Caco-2 (cell line): ENCODE results near the gene TBL1X. TPM values are rescaled to one million over a fixed set of nuclear protein-coding genes. Genes with fewer than 3 reads are reported as not detected.

Experiments
- BruUV-seq: library from RNA; stranded (reverse); fragments of 400-500 nt; replicated peaks from 2 replicates; lab custom pipeline; 2021; lab: Mats Ljungman, UMichigan
- CTCF ChIA-PET: fragments of 300-600 bp; sonication (Branson Sonifier 250); formaldehyde crosslinking; loops from one replicate; lab custom pipeline; 2022; ENCODE audit warnings: antibody characterized with exemption; lab: Charles Lee
- POLR2A ChIA-PET: fragments of 300-600 bp; sonication (Branson Sonifier 250); formaldehyde crosslinking; loops from one replicate; lab custom pipeline; 2022; ENCODE audit warnings: antibody characterized with exemption; lab: Charles Lee
- DNase-seq, 2 experiments: peaks; one replicate each; pipeline versions ENCODE4 v3.0.0 to v3.0.0-alpha.2; 2020 to 2022
- H3K27me3 ChIP-seq: replicated peaks from 2 replicates; pipeline ENCODE4 v1.6.0; 2011; ENCODE audit warnings: low read length; ENCODE audit not compliant: control insufficient read depth, insufficient read depth
- H3K36me3 ChIP-seq: 2 replicates; pipeline ENCODE4 v1.5.1; 2011; ENCODE audit warnings: low read length; ENCODE audit not compliant: control insufficient read depth, insufficient read depth
- H3K4me1 ChIP-seq: fragments of 250-450 bp; sonication (Bioruptor Pico); 2 replicates; pipeline ENCODE4 v1.5.1; 2020; ENCODE audit warnings: mild to moderate bottlenecking
- H3K4me3 ChIP-seq: 2 replicates; pipeline ENCODE4 v1.5.1; 2011; ENCODE audit warnings: low read depth, mild to moderate bottlenecking, control low read depth, low read length
- H3K9me3 ChIP-seq: fragments of 250-450 bp; sonication (Bioruptor Pico); 2 replicates; pipeline ENCODE4 v1.5.1; 2020; ENCODE audit warnings: mild to moderate bottlenecking, moderate library complexity
- H3K27ac Mint-ChIP-seq: one replicate; pipeline ENCODE4 v1.8.0; 2022; ENCODE audit warnings: mixed read lengths; ENCODE audit not compliant: unreplicated experiment
- H3K27me3 Mint-ChIP-seq: one replicate; pipeline ENCODE4 v1.8.0; 2022; ENCODE audit warnings: mixed read lengths; ENCODE audit not compliant: insufficient read depth, unreplicated experiment
- H3K36me3 Mint-ChIP-seq: one replicate; pipeline ENCODE4 v1.8.0; 2022; ENCODE audit warnings: mild to moderate bottlenecking, mixed read lengths; ENCODE audit not compliant: insufficient read depth, unreplicated experiment
- H3K4me1 Mint-ChIP-seq: one replicate; pipeline ENCODE4 v1.8.0; 2022; ENCODE audit warnings: low read depth, mixed read lengths; ENCODE audit not compliant: unreplicated experiment
- H3K4me3 Mint-ChIP-seq: one replicate; pipeline ENCODE4 v1.8.0; 2022; ENCODE audit warnings: mild to moderate bottlenecking, moderate library complexity, mixed read lengths; ENCODE audit not compliant: unreplicated experiment
- H3K9me3 Mint-ChIP-seq: one replicate; pipeline ENCODE4 v1.8.0; 2022; ENCODE audit warnings: mixed read lengths; ENCODE audit not compliant: unreplicated experiment
- intact Hi-C: fragments of 100-400 bp; cut with micrococcal nuclease; formaldehyde crosslinking; loops from one replicate; pipeline ENCODE4 v1.10.0; 2022; ENCODE audit not compliant: unreplicated experiment
- total RNA-seq: library from RNA; stranded (reverse); gene quantifications from 2 replicates; pipeline ENCODE4 v1.2.3, GENCODE V29; 2022
- TF ChIP-seq, protein P1 (sequence below), 2 experiments: fragments of 200-600 bp in 1 of 2; IDR thresholded peaks; 1 replicate in 1 of 2; 2 replicates in 1 of 2; pipeline versions ENCODE4 v1.5.1 to v1.8.0; 2011 to 2022; ENCODE audit warnings: antibody characterized with exemption in 1 of 2, control low read depth in 1 of 2, inconsistent platforms in 1 of 2, low read depth in 1 of 2, low read length in 1 of 2, mild to moderate bottlenecking in 1 of 2, moderate library complexity in 1 of 2; ENCODE audit not compliant: insufficient read depth in 1 of 2, severe bottlenecking in 1 of 2, unreplicated experiment in 1 of 2

TBL1X gene
- total RNA-seq, 1 experiment from 2014 or later: 84.2 TPM

DNA sequence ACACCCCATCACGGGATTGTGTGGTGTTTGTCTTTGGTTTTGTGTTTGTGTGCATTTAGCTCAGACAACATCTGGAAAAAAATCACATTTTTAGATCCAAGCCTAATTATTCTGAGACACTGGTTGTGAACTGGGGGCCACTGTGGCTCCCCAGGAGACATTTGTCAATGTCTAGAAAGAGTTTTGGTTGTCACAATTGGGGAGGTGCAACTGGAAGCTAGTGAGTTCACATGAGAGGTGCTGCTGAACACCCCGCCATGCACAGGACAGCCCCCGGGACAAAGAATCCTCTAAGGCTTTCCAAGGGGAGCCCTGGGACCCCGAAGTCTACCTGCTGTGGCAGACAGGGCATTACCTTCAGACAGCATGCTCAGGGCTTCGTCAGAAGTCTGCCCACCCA is 274.3 kb downstream of the TBL1X start:
- TF ChIP-seq, protein P1, sequence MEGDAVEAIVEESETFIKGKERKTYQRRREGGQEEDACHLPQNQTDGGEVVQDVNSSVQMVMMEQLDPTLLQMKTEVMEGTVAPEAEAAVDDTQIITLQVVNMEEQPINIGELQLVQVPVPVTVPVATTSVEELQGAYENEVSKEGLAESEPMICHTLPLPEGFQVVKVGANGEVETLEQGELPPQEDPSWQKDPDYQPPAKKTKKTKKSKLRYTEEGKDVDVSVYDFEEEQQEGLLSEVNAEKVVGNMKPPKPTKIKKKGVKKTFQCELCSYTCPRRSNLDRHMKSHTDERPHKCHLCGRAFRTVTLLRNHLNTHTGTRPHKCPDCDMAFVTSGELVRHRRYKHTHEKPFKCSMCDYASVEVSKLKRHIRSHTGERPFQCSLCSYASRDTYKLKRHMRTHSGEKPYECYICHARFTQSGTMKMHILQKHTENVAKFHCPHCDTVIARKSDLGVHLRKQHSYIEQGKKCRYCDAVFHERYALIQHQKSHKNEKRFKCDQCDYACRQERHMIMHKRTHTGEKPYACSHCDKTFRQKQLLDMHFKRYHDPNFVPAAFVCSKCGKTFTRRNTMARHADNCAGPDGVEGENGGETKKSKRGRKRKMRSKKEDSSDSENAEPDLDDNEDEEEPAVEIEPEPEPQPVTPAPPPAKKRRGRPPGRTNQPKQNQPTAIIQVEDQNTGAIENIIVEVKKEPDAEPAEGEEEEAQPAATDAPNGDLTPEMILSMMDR (IDR thresholded peaks at IDR 0.05; ENCODE audit: insufficient read depth in 1 of 2, low read depth in 1 of 2, low read length in 1 of 2, severe bottlenecking in 1 of 2, unreplicated experiment in 1 of 2): no peak
- Histone ChIP-seq H3K27me3 (no peaks in the 10 kb centered on the region), H3K4me1 (no peaks in the 10 kb centered on the region), H3K9me3 (no peaks in the 10 kb centered on the region), H3K36me3 (no peaks in the 10 kb centered on the region), H3K4me3 (no peak overlapping the region)
- BruUV-seq: no TSS peak
- Mint-ChIP-seq H3K36me3 (no peaks in the 10 kb centered on the region), H3K27ac (no peak overlapping the region), H3K4me1 (no peaks in the 10 kb centered on the region), H3K4me3 (no peak overlapping the region), H3K27me3 (no peaks in the 10 kb centered on the region), H3K9me3 (no peaks in the 10 kb centered on the region)
- ChIA-PET CTCF (no interaction called here), POLR2A (no interaction called here)
- no peak for DNase-seq
- intact Hi-C loops: no loop called here

DNA sequence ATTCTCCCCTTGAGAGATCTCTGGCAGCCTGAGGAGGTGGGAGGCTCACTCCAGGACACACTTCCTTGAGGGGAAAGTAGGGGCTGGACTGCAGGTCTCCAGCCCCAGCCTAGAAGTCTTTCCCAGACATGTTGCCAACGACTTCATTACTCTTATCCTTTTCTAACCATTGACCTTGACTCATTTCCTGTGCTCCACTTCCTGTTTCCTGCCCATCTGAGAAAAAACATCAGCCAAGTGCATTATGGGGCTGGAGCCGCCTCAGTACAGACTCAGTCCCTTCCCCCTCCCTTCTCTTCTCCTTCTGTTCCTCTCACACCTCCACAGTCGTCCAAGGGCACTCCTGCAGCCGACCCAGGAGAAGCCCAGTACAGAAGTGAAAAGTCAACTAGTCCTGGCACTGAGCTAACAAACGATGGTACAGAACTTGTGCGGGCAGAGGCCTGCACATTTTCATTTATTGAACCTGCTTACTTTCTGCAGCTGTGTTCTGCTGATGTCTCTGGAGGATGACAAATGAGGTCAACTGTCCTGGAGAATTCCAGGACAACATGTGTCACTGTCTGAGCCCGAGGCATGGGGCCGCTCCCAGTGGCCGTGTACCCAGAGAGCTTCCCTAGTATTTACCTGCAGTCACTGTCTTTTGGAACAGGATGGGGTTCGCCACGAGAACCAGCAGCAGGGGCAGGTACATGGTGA is 280.7 kb downstream of the TBL1X start:
- POLR2A ChIA-PET: no interaction called here
- peak overlapping the region; percentile 71 for H3K27ac Mint-ChIP-seq
- no peaks in the 10 kb centered on the region for H3K36me3 ChIP-seq
- H3K9me3 Mint-ChIP-seq: peaks cover 8% of the 10 kb centered on the region
- H3K4me3 Mint-ChIP-seq: no peak overlapping the region
- H3K27me3 Mint-ChIP-seq: no peaks in the 10 kb centered on the region
- no peak for DNase-seq
- no TSS peak for BruUV-seq
- H3K9me3 ChIP-seq: no peaks in the 10 kb centered on the region
- H3K4me3 ChIP-seq: no peak overlapping the region
- peaks cover 18% of the 10 kb centered on the region for H3K4me1 Mint-ChIP-seq
- intact Hi-C loops: no loop called here
- H3K36me3 Mint-ChIP-seq: peaks cover 12% of the 10 kb centered on the region
- no peaks in the 10 kb centered on the region for H3K27me3 ChIP-seq
- CTCF ChIA-PET: no interaction called here
- TF ChIP-seq, protein P1 (IDR thresholded peaks at IDR 0.05; ENCODE audit: insufficient read depth in 1 of 2, low read depth in 1 of 2, low read length in 1 of 2, severe bottlenecking in 1 of 2, unreplicated experiment in 1 of 2): no peak
- no peaks in the 10 kb centered on the region for H3K4me1 ChIP-seq

DNA sequence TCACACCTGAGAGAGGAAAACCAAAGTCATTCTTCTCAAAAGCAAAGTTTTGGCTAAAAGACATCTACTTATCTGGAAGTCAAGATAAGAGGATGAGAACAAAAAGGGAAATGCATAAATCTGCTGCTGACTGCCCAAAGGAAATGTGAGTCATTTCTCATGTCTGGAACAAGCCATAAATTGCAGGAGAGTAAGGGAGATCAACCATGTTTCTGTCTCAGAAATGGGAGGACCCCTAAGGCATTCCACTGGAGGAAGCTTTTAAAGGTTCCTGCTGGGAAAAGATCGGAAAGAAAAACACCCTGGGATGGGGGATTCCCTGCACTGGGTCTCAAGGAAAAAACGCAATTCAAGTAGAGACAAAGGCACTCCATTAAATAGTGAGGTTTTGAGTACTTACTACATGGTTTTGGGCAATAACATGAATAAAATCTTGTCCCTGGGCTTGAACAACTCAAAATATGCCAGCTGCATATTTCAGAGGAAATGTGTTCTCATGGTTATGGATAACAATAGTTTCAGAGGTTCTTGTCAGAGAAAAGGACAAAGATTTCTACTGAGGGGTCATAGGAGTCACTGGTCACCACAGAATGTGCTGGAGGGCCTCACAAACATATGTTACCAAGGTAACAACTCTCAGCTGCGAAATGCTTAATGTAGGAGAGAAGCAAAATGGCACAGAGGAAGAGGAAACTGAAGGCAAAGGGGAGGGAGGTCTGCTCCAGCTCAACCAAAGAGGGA is 281.5 kb downstream of the TBL1X start:
- Mint-ChIP-seq H3K27me3 (no peaks in the 10 kb centered on the region), H3K36me3 (peaks cover 12% of the 10 kb centered on the region), H3K27ac (peak overlapping the region; percentile 71), H3K4me1 (peaks cover 18% of the 10 kb centered on the region), H3K4me3 (peak overlapping the region; percentile 9), H3K9me3 (peaks cover 8% of the 10 kb centered on the region)
- BruUV-seq: no TSS peak
- H3K4me3 ChIP-seq: no peak overlapping the region
- TF ChIP-seq, protein P1 (IDR thresholded peaks at IDR 0.05; ENCODE audit: insufficient read depth in 1 of 2, low read depth in 1 of 2, low read length in 1 of 2, severe bottlenecking in 1 of 2, unreplicated experiment in 1 of 2): no peak
- ChIA-PET POLR2A (no interaction called here), CTCF (no interaction called here)
- intact Hi-C loops: no loop called here
- H3K9me3 ChIP-seq: no peaks in the 10 kb centered on the region
- no peaks in the 10 kb centered on the region for H3K4me1 ChIP-seq
- no peak for DNase-seq
- no peaks in the 10 kb centered on the region for H3K36me3 ChIP-seq
- H3K27me3 ChIP-seq: no peaks in the 10 kb centered on the region
